A673 (cell line): ENCODE data around the gene TTC21A. TPM values are rescaled to one million over a fixed set of nuclear protein-coding genes. Genes with fewer than 3 reads are reported as not detected.

Experiments
- BruUV-seq: library from RNA; stranded (reverse); fragments of 400-500 nt; replicated peaks from 2 replicates; lab custom pipeline; 2021; lab: Mats Ljungman, UMichigan
- CTCF ChIA-PET: fragments of 300-600 bp; sonication (Branson Sonifier 250); formaldehyde crosslinking; loops from one replicate; lab custom pipeline; 2022; ENCODE audit warnings: antibody characterized with exemption; lab: Charles Lee
- POLR2A ChIA-PET: fragments of 300-600 bp; sonication (Branson Sonifier 250); formaldehyde crosslinking; loops from one replicate; lab custom pipeline; 2022; ENCODE audit warnings: antibody characterized with exemption; ENCODE audit not compliant: low non-redundant PET; lab: Charles Lee
- DNase-seq: peaks from one replicate; pipeline ENCODE4 v3.0.0-alpha.2; 2015; ENCODE audit warnings: low spot score
- H3K27ac ChIP-seq: fragments of 200-600 bp; sonication (generic); 2 replicates; pipeline ENCODE4 v1.5.1; 2016; ENCODE audit warnings: mixed run types, low read depth, mild to moderate bottlenecking, mixed read lengths, antibody characterized with exemption, low read length; ENCODE audit not compliant: poor library complexity, severe bottlenecking
- H3K27me3 ChIP-seq: fragments of 200-600 bp; sonication (generic); replicated peaks from 2 replicates; pipeline ENCODE4 v1.6.1; 2017; ENCODE audit warnings: mixed run types, low read depth, mild to moderate bottlenecking, mixed read lengths, antibody characterized with exemption, low read length; ENCODE audit not compliant: insufficient read depth, poor library complexity
- H3K36me3 ChIP-seq: fragments of 200-600 bp; sonication (generic); 2 replicates; pipeline ENCODE4 v1.6.1; 2016; ENCODE audit warnings: mixed run types, mild to moderate bottlenecking, mixed read lengths, antibody characterized with exemption, low read length; ENCODE audit not compliant: insufficient read depth, poor library complexity, severe bottlenecking
- H3K4me1 ChIP-seq: fragments of 200-600 bp; sonication (generic); 2 replicates; pipeline ENCODE4 v1.6.1; 2017; ENCODE audit warnings: mixed run types, mild to moderate bottlenecking, mixed read lengths, antibody characterized with exemption, low read length; ENCODE audit not compliant: insufficient read depth, poor library complexity, severe bottlenecking
- H3K4me3 ChIP-seq: fragments of 200-600 bp; sonication (generic); 2 replicates; pipeline ENCODE4 v1.5.1; 2016; ENCODE audit warnings: low read depth, mixed run types, mild to moderate bottlenecking, mixed read lengths, low read length; ENCODE audit not compliant: poor library complexity, severe bottlenecking
- H3K9me3 ChIP-seq: fragments of 200-600 bp; sonication (generic); 2 replicates; pipeline ENCODE4 v1.6.1; 2016; ENCODE audit warnings: mixed run types, low read depth, mild to moderate bottlenecking, mixed read lengths, antibody characterized with exemption, low read length; ENCODE audit not compliant: poor library complexity, severe bottlenecking
- CTCF ChIP-seq: fragments of 300-800, 200-600 bp; sonication (generic); conservative IDR thresholded peaks from 2 replicates; pipeline ENCODE4 v1.5.1; 2017; ENCODE audit warnings: low read depth, mild to moderate bottlenecking, antibody characterized with exemption, low read length, moderate library complexity, mixed read lengths
- EZH2 ChIP-seq: fragments of 200-600 bp; sonication (generic); IDR thresholded peaks from 2 replicates; pipeline ENCODE4 v1.6.1; 2017; ENCODE audit warnings: borderline replicate concordance, low read depth, mild to moderate bottlenecking, mixed read lengths, antibody characterized with exemption, low read length; ENCODE audit not compliant: poor library complexity, severe bottlenecking
- intact Hi-C: fragments of 100-400 bp; cut with micrococcal nuclease; formaldehyde crosslinking; loops from one replicate; pipeline ENCODE4 v1.10.0; 2022; ENCODE audit not compliant: unreplicated experiment
- total RNA-seq: library from RNA; stranded (reverse); gene quantifications from 2 replicates; pipeline ENCODE4 v1.2.3, GENCODE V29; 2021

TTC21A gene
- total RNA-seq, 1 experiment from 2014 or later = 1.4 TPM

GRCh38 chr3:39140341-39140971 lies 33.0 kb downstream of the TTC21A start:
- Histone ChIP-seq H3K9me3 (no peaks in the 10 kb centered on the region), H3K27ac (no peak overlapping the region), H3K4me3 (no peak overlapping the region), H3K36me3 (peaks cover 18% of the 10 kb centered on the region), H3K4me1 (no peaks in the 10 kb centered on the region), H3K27me3 (no peaks in the 10 kb centered on the region)
- no TSS peak for BruUV-seq
- ChIA-PET CTCF (no interaction called here), POLR2A (no interaction called here)
- DNase-seq = no peak
- TF ChIP-seq CTCF (no peak), EZH2 (no peak)
- intact Hi-C loops = no loop called here

GRCh38 chr3:39141171-39141995 lies 33.9 kb downstream of the TTC21A start:
- Histone ChIP-seq H3K27ac (no peak overlapping the region), H3K36me3 (peaks cover 22% of the 10 kb centered on the region), H3K4me3 (no peak overlapping the region), H3K4me1 (no peaks in the 10 kb centered on the region), H3K27me3 (no peaks in the 10 kb centered on the region), H3K9me3 (no peaks in the 10 kb centered on the region)
- no peak for TF ChIP-seq CTCF
- no peak for TF ChIP-seq EZH2
- CTCF ChIA-PET = no interaction called here
- intact Hi-C loops = no loop called here
- no peak for DNase-seq
- no TSS peak for BruUV-seq
- POLR2A ChIA-PET = no interaction called here

- BruUV-seq = no TSS peak
- ChIA-PET CTCF (no interaction called here), POLR2A (no interaction called here)
- Histone ChIP-seq H3K9me3 (no peaks in the 10 kb centered on the region), H3K4me1 (peaks cover 4% of the 10 kb centered on the region), H3K36me3 (peaks cover 22% of the 10 kb centered on the region), H3K4me3 (no peak overlapping the region), H3K27ac (no peak overlapping the region), H3K27me3 (no peaks in the 10 kb centered on the region)
- intact Hi-C loops = no loop called here
- TF ChIP-seq CTCF (no peak), EZH2 (no peak)
- DNase-seq = no peak
Measured at GRCh38 chr3:39142067-39142466, 34.6 kb downstream of the TTC21A start.
